Measurements from ENCODE around the gene COL18A1.

Gene COL18A1

GRCh38 chr21:45401916-45402900, 2.8 kb upstream of the COL18A1 start:
- DNase-seq (ENCODE audit: low read depth, low spot score), result no peak

GRCh38 chr21:45403133-45403824, 1.7 kb upstream of the COL18A1 start:
- DNase-seq (ENCODE audit: low read depth, low spot score), result no peak

- peak; percentile 61 for DNase-seq (ENCODE audit: low read depth, low spot score)
Measured at GRCh38 chr21:45403825-45404729, 888 bp upstream of the COL18A1 start.

- no peak for DNase-seq (ENCODE audit: low read depth, low spot score)
Measured at GRCh38 chr21:45405271-45405818, 380 bp downstream of the COL18A1 start.

GRCh38 chr21:45405819-45406762, 1.1 kb downstream of the COL18A1 start:
- DNase-seq (ENCODE audit: low read depth, low spot score), result no peak

- peak; percentile 77 for DNase-seq (ENCODE audit: low read depth, low spot score)
Measured at GRCh38 chr21:45406801-45407628, 2.0 kb downstream of the COL18A1 start.

GRCh38 chr21:45407629-45408247, 2.8 kb downstream of the COL18A1 start:
- DNase-seq (ENCODE audit: low read depth, low spot score), result no peak

GRCh38 chr21:45408271-45408791, 3.4 kb downstream of the COL18A1 start:
- DNase-seq (ENCODE audit: low read depth, low spot score), result no peak

- no peak for DNase-seq (ENCODE audit: low read depth, low spot score)
Measured at GRCh38 chr21:45408801-45409261, 3.9 kb downstream of the COL18A1 start.

- DNase-seq (ENCODE audit: low read depth, low spot score), result no peak
Measured at GRCh38 chr21:45409466-45410150, 4.6 kb downstream of the COL18A1 start.

GRCh38 chr21:45410151-45410864, 5.3 kb downstream of the COL18A1 start:
- DNase-seq (ENCODE audit: low read depth, low spot score), result no peak

- no peak for DNase-seq (ENCODE audit: low read depth, low spot score)
Measured at GRCh38 chr21:45410865-45411809, 6.2 kb downstream of the COL18A1 start.

GRCh38 chr21:45411810-45412206, 6.8 kb downstream of the COL18A1 start:
- DNase-seq (ENCODE audit: low read depth, low spot score), result no peak

- no peak for DNase-seq (ENCODE audit: low read depth, low spot score)
Measured at GRCh38 chr21:45412491-45412890, 7.5 kb downstream of the COL18A1 start.

GRCh38 chr21:45412909-45413611, 8.1 kb downstream of the COL18A1 start:
- DNase-seq (ENCODE audit: low read depth, low spot score), result no peak

All from iPS DF 19.7 (cell line).